Activated CD4-positive, alpha-beta T cell treated with anti-CD3 and anti-CD28 coated beads for 1 hour (primary cell): Measurements from ENCODE around the gene ARMC9.
"Not testable (repeated sequence)": the region's sequence is repeated elsewhere in the genome, so short reads cannot be mapped to it uniquely, and the experiment has no call there.

Source experiments
- DNase-seq: peaks from one replicate; pipeline ENCODE4 v3.0.0-alpha.2; 2020

ARMC9 gene

GRCh38 chr2:231343988-231344387 lies 145.6 kb downstream of the ARMC9 start:
- no peak for DNase-seq

DNA sequence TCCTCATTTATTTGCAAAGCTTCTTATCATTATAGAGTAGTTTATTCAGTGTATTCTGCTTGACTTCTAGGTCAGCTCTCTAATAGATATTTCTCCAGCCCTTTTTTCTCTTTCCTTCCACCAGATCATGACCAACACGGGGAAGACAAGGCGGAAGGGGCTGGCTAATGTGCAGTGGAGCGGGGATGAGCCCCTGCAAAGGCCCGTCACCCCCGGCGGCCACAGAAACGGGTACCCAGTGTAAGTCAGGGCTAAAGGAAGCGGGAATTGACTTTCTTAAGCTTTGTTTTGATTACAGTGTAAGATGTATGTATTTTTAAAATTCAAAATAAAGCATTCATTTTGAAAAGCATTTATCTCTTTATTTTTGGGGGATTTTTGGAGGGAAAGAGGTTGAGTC lies 146.4 kb downstream of the ARMC9 start:
- DNase-seq: no peak

DNA sequence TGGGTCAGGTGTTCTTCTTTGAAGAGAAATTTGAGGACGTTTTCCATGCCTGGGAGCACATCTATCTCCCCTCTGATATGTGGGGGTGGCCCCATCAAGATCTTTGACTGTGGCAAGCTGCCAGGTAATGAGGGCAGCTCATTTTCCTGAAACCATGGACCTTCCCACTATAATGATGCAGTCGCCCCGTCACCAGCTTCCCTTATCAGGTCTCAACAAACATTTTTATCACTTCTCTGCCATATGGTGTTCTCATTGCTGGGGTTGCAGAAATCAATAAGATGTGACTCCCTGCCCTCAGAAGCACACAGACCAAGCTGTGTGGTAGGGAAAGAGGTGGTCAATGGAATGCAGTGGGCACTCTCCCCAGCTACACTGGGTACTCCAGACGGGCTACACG lies 148.7 kb downstream of the ARMC9 start:
- no peak for DNase-seq

GRCh38 chr2:231347638-231348037 lies 149.2 kb downstream of the ARMC9 start:
- no peak for DNase-seq

GRCh38 chr2:231348173-231348572 lies 149.7 kb downstream of the ARMC9 start:
- DNase-seq: no peak

DNA sequence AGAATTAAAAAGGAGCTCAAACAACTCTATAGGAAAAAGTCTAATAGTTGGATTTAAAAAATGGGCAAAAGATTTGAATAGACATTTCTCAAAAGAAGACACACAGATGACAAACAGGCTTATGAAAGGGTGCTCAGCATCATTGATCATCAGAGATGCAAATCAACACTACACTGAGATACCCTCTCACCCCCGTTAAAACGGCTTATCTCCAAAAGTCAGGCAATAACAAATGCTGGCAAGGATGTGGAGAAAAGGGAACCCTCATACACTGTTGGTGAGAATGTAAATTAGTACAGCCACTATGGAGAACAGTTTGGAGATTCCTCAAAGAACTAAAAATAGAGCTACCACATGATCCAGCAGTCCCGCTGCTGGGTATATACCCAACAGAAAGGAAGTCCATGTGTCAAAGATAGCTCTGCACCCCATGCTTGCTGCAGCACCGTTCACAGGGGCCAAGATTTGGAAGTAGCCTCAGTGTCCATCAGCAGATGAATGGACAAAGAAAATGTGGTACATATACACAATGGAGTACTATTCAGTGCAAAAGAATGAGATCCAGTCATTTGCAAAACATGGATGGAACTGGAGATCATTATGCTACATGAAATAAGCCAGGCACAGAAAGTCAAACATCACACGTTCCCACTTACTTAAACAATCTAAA lies 150.4 kb downstream of the ARMC9 start:
- DNase-seq: no peak

DNA sequence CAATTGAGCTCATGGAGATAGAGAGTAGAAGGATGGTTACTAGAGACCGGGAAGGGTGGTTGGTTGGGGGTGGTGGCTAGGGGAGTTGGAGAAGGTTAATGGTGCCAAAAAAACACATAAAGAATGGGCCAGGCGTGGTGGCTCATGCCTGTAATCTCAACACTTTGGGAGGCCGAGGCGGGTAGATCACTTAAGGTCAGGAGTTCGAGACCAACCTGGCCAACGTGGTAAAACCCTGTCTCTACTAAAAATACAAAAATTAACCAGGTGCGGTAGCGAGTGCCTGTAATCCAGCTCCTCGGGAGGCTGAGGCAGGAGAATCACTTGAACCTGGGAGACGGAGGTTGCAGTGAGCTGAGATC lies 150.9 kb downstream of the ARMC9 start:
- DNase-seq: not testable (repeated sequence)

DNA sequence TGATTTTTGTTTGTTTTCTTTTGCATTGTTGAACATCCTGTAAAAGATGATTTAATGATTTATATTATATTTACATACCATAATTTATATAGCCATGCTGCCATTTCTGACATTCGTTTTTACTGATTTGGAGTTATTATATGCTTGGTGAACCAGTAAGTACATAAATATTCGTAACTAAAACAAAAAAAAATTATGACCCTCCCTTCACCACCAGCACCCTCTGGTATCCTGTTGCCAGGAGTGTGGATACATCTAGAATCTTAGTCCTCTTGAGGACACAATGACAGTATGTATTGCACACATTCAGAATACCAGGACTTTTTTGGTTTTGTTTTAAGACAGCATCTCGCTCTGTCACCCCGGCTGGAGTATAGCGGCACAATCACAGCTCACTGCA lies 153.2 kb downstream of the ARMC9 start:
- no peak for DNase-seq

- DNase-seq: no peak
These were observed 155.0 kb downstream of the ARMC9 start for GRCh38 chr2:231353469-231353868.

DNA sequence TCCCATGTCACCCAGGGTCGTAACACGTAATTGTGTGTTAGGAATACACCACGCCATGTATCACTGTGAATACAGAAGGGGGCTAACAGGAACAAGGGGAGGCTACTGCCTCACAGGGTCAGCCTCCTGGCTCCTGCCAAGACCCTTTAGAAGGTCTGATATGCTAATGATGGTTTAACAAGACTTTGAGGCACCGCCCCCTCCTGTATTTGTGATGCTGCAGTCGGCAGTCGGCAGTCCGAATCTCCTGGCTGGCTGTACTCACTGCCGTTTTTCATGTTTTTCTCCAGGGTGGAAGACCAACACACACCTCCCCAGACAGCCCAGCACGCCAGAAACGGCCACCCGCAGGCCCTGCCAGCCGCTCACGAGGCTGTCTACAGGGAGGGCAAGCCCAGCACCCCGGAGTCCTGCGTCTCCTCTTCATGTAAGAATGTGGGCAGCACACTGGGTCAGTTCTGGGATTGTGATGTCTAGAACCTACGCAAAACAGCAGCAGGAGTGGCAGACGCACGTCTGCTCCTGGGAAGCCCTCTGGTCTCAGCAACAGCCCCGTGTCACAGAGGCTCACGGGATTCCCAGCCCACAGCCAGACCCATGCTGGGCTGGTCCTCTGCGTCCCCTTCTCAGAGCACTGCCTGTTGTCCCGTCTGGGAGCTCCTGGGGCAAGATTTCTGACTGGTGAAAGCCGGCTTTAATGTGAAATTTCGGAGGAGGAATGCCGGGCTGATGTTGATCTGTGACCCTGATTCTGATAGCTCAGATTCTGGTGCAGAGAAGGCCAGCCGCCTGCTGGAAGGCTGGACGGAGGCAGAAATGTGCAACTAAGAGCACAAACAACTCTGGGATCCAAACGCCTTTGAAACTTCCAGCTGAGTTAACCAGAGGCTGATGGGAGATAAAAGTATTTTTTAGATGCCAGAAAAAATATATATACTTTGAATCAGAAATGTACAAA lies 157.4 kb downstream of the ARMC9 start:
- DNase-seq: no peak

DNA sequence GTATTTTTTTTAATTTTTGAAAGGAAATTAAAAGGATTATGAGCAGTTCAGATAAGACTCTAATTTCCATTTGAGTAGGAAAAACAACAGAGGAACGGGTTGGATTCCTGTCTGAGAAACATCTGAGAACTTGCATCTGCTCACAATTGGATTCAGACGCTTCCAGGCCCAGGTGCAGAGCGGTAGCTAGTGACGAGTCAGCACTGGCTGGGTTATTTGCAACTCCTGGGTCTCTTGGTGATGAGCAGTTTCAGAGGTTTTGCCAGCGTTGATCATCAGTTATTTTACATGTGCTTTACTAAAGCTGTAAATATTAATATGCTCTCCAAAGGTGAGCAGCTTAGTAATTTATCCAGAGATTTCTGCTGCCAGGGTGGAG lies 158.0 kb downstream of the ARMC9 start:
- DNase-seq: no peak

DNA sequence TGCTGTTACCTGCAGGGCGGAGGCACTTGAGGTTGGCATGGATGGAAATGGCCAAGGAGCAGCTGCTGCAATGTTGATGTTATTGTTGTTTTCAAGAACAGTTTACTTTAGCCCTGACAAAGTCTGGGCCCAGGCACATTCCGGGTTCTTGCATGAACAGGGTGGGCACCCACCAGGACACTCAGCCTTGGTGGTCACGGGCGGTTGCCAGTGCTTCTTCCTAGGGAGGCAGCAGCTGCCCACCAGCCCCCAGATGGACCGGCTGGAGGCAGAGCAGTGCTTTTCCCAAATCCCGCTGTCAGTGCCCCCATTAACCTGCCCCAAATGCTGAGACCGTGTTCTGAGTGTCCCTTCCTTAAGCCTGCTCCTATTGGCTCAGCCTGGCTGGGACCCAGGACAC lies 158.6 kb downstream of the ARMC9 start:
- DNase-seq: no peak

GRCh38 chr2:231357931-231358330 lies 159.5 kb downstream of the ARMC9 start:
- no peak for DNase-seq

DNA sequence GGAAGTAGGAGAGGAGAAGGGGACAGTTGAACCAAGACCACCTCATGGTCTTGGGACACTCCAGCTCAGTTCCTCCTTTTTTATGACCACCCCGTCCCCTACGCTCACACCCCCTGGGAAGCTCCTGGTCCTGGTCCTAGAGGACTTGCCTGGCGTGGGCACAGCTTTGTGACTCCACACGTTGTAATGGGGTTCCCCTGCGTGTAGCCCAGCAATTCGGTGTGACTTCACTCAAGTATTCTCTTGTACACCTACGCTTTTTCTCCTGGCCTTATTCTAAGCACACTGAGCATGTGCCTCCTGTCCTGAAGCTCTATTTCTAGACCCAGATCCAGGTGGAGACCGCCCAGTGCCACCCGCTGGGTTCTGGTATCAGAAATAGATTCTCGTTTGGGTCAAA lies 161.0 kb downstream of the ARMC9 start:
- DNase-seq: no peak

DNA sequence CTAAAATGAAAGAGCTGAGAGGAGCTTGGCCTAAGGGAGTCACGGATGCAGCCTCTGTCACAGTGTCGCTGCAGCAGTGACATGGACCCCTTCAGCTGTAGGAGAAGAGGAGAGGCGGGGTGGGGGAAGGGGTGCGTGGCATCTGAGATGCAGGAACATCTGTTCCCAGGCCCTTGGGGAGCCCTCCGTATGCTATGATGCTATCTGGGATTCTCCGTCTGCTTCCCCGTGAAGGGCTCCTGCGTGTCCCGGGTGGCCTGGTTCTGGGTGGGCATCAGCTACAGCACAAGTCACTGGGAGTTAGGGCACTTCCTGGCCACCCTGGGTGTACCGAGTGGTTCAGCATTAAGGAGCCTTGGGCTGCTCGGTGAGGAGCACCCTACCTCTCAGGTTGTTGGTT lies 161.5 kb downstream of the ARMC9 start:
- no peak for DNase-seq

DNA sequence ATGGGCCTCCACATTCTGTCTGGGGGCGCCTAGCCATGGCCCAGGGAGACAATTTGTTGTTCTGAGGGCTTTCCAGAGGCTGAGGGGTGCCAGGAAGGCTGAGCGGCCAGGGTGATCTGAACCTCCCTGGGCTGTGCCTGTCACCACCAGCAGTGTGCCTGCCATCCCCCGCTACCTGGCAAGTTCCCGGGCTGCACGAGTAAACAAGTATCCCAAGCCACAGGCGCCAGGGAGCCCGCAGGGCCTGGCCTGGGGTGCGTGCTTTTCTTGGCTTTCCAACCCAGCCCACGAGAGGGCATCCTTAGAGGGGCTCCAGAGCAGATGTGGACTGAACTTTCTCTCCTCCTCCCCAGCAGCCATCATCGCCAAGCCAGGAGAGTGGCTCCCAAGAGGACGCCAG lies 162.0 kb downstream of the ARMC9 start:
- no peak for DNase-seq

DNA sequence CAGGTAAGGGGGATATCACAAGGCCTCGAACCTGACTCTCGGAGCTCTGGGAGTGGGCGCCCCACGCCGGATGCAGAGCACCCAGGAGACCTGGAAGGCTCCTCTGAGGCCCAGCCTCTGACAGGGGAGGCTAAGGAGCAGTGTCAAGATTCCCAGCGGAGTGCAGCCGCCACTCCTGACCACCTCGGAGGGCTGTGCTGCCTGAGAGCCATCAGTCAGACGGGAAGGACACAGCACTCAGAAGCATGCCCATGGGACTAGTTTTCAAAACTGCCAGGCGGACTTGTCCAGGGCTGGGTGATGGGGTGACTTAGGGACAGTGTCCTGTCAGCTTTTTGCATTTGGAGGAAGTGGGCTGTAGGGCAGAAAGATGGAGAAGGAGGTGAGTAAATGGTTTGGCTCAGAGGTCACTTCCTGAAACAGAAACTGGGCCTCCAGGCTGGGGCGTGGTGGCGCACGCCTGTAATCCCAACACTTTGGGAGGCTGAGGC lies 162.5 kb downstream of the ARMC9 start:
- DNase-seq: no peak

DNA sequence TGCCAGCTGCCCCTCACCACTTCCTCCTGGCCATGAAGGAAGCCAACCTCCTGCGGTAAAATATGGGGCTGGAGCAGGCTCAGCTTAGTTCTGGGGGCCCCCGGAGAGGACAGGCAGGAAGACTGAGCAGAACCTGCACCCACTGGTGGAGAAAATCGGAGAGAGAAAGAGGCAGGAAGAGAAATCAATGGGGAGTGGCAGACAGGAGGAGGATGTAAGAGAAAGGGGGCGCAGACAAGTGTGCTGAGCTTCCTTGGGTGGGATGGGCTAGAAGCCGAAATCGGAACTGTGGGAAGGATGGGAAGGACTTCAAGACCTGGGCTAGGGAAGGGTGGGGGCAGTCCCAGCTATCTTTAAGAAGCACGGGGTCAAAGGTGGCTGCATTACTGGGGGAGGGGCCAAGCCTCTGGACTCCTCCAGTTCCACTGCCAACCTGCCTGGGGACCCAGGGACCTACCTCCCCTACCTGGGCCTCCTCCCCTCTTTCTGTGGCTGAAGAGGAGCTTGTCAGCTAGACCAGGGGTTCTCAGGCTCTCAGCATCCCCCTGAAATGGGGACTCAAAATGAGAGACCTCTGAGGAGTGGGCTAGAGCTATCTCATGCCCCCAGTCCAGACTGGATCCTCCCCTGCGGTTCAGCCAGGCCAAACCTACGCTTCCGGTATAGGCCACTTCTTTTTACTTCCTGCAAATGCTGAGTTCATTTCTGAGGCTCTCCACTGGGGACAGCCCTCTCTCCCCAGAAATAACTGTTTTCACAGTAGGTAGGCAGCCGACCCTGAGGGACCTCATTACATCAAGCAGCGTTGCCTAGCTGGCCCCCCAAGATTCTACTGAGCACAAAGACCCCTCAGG lies 163.5 kb downstream of the ARMC9 start:
- DNase-seq: no peak

DNA sequence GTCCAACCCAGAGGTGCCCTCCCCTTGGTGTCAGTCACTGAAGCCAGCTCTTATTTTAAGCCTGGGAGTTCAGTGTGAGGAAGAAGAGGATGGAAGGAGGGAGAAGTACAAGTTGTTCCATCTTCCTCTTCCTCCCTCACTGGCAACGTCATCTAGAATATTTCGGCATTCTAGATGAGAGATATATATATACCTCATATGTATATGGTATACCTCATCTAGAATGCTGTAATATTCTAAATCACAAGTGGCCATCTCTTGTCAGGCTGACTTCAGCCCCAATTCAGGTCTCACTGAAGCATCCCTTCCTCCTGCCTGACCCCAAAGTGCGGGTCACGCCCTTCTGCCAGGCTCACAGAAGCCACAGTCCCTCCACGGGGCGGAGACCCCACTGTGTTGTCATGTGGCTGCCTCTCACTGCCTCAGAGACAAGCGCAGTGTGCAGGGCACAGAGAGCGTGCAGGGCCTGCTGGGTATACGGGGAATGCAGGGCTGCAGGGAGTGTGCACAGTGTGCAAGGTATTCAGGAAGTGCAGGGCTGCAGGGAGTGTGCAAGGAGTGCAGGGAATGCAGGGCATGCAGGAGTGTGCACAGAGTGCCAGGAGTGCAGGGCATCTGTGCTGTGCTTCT lies 164.2 kb downstream of the ARMC9 start:
- no peak for DNase-seq

- no peak for DNase-seq
These were observed 165.6 kb downstream of the ARMC9 start for GRCh38 chr2:231364061-231364460.

DNA sequence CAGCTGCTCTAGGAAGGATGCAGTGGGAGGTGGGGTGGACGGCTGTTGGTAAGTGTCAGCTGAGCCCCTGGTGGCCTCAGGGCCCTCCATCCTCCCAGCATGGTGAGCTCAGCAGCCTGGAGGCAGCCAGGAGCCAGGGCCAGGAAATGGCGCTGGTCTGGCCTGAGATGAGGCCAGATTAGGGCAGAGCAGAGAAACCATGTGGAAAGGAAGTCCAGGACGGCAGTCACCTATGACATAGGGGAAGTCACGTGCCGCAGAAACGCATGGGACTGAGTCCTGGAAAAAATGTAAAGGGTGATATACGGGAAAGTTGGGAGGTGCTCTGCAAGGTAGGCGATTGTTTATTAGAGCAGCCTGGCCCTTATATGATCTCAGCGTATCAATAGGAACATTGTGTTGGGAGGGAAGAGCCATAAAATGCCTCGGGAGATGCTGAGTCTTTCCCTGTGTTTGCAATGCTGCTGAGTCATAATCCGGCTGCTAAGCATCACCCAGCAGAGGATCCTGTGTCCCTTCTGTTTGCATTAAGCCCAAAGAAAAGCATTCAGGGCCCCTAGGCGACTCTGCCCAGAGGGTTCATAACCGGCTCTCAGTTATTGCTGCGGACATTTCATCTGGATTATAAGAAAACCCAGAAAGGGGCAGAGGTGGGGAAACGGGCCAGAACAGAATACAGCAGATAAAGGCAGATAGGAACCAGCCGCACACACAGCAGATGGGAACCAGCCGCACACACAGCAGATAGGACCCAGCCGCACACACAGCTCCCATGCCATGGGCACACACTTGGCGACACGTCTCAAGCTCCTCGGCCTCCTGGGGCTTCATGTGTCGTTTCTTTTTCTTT lies 166.8 kb downstream of the ARMC9 start:
- no peak for DNase-seq

GRCh38 chr2:231367178-231367577 lies 168.7 kb downstream of the ARMC9 start:
- DNase-seq: no peak
